HCT116 (cell line): ENCODE data around the gene MIA3. TPM values are rescaled to one million over a fixed set of nuclear protein-coding genes. Genes with fewer than 3 reads are reported as not detected.

Experiments used
- ATAC-seq: fragments of 200-7000 bp; cut with Tn5 transposase; 2 replicates; pipeline ENCODE4 v1.9.1; 2020; ENCODE audit warnings: mild to moderate bottlenecking, moderate library complexity
- BruUV-seq: library from RNA; stranded (reverse); fragments of 400-500 nt; replicated peaks from 2 replicates; lab custom pipeline; 2021; lab: Mats Ljungman, UMichigan
- CTCF ChIA-PET: fragments of 300-600 bp; sonication (Branson Sonifier 250); formaldehyde crosslinking; loops from one replicate; lab custom pipeline; 2021; ENCODE audit warnings: antibody characterized with exemption; lab: Charles Lee
- POLR2A ChIA-PET: fragments of 300-600, 350-600 bp; sonication (Branson Sonifier 250); formaldehyde crosslinking; loops from one replicate; lab custom pipeline; 2021; ENCODE audit warnings: antibody characterized with exemption; lab: Charles Lee
- RAD21 ChIA-PET, 2 experiments: fragments of 300-600 bp; sonication (Branson Sonifier 250); formaldehyde crosslinking; loops; one replicate each; lab custom pipeline; 2023; ENCODE audit warnings: low total read pairs in 2 of 2; ENCODE audit not compliant: uncharacterized antibody in 2 of 2, unreplicated experiment in 2 of 2, low non-redundant PET in 1 of 2; lab: Charles Lee
- DNase-seq: peaks from one replicate; pipeline ENCODE4 v3.0.0-alpha.2; 2010; ENCODE audit warnings: low read depth, low spot score
- H2AFZ ChIP-seq: fragments of 200-600 bp; shearing (Covaris generic), sonication (generic); 2 replicates; pipeline ENCODE4 v1.6.1; 2017; ENCODE audit warnings: low read depth, mixed run types, mixed read lengths, antibody characterized with exemption, low read length; ENCODE audit not compliant: poor library complexity, severe bottlenecking
- H3K27ac ChIP-seq: 2 replicates; pipeline ENCODE4 v1.5.1; 2012; ENCODE audit warnings: low read depth, low read length
- H3K27me3 ChIP-seq: fragments of 200-600 bp; sonication (generic); 2 replicates; pipeline ENCODE4 v1.6.1; 2016; ENCODE audit warnings: mixed run types, low read length, mixed read lengths; ENCODE audit not compliant: insufficient read depth
- H3K36me3 ChIP-seq, 2 experiments: fragments of 200-500 bp in 1 of 2; fragments of 200-600 bp in 1 of 2; sonication (Bioruptor generic) in 1 of 2; sonication (generic) in 1 of 2; 2 replicates each; pipeline versions ENCODE4 v1.5.1 to v1.6.1; 2014 to 2016; ENCODE audit warnings: low read length in 2 of 2, inconsistent platforms in 1 of 2, mixed read lengths in 1 of 2, mixed run types in 1 of 2; ENCODE audit not compliant: insufficient read depth in 2 of 2, control insufficient read depth in 1 of 2
- H3K4me1 ChIP-seq, 2 experiments: fragments of 200-600 bp in 1 of 2; sonication (generic) in 1 of 2; 2 replicates each; pipeline versions ENCODE4 v1.5.1 to v1.6.1; 2012 to 2017; ENCODE audit warnings: low read length in 2 of 2, inconsistent platforms in 1 of 2, mild to moderate bottlenecking in 1 of 2, mixed read lengths in 1 of 2, mixed run types in 1 of 2, moderate library complexity in 1 of 2; ENCODE audit not compliant: insufficient read depth in 2 of 2, control insufficient read depth in 1 of 2
- H3K4me2 ChIP-seq: fragments of 200-600 bp; sonication (generic); 2 replicates; pipeline ENCODE4 v1.6.1; 2017; ENCODE audit warnings: mixed run types, low read length, mixed read lengths
- H3K4me3 ChIP-seq, 2 experiments: fragments of 200-600 bp in 1 of 2; sonication (generic) in 1 of 2; replicated peaks in 1 of 2; 2 replicates each; pipeline ENCODE4 v1.5.1; 2011 to 2016; ENCODE audit warnings: low read length in 2 of 2, control low read depth in 1 of 2, low read depth in 1 of 2, mild to moderate bottlenecking in 1 of 2, mixed read lengths in 1 of 2, mixed run types in 1 of 2
- H3K79me2 ChIP-seq: fragments of 200-600 bp; sonication (generic); 2 replicates; pipeline ENCODE4 v1.6.1; 2017; ENCODE audit warnings: mild to moderate bottlenecking, mixed run types, low read length, moderate library complexity, mixed read lengths; ENCODE audit not compliant: insufficient read depth
- H3K9ac ChIP-seq: fragments of 200-600 bp; sonication (generic); 2 replicates; pipeline ENCODE4 v1.6.1; 2016; ENCODE audit warnings: low read length, mixed read lengths
- H3K9me2 ChIP-seq: fragments of 200-600 bp; sonication (generic), shearing (Covaris generic); 2 replicates; pipeline ENCODE4 v1.6.1; 2017; ENCODE audit warnings: mixed run types, mild to moderate bottlenecking, moderate library complexity; ENCODE audit not compliant: insufficient read depth
- H3K9me3 ChIP-seq, 2 experiments: fragments of 200-500 bp in 1 of 2; fragments of 200-600 bp in 1 of 2; sonication (Bioruptor generic) in 1 of 2; sonication (generic) in 1 of 2; 2 replicates each; pipeline ENCODE4 v1.6.1; 2014 to 2017; ENCODE audit warnings: low read length in 2 of 2, mixed read lengths in 2 of 2, inconsistent platforms in 1 of 2, low read depth in 1 of 2, mild to moderate bottlenecking in 1 of 2, mixed run types in 1 of 2, moderate library complexity in 1 of 2; ENCODE audit not compliant: control insufficient read depth in 1 of 2, insufficient read depth in 1 of 2
- H4K20me1 ChIP-seq: fragments of 200-600 bp; sonication (generic), shearing (Covaris generic); 2 replicates; pipeline ENCODE4 v1.6.1; 2017; ENCODE audit warnings: mixed run types, mild to moderate bottlenecking, moderate library complexity; ENCODE audit not compliant: insufficient read depth
- ATF3 ChIP-seq: IDR thresholded peaks from 2 replicates; pipeline ENCODE4 v1.6.1; 2012
- CBX3 ChIP-seq: IDR thresholded peaks from 2 replicates; pipeline ENCODE4 v1.6.1; 2012; ENCODE audit warnings: low read depth
- CEBPB ChIP-seq: IDR thresholded peaks from 2 replicates; pipeline ENCODE4 v1.6.1; 2012; ENCODE audit warnings: low read depth
- CTCF ChIP-seq, 3 experiments: fragments of 200-600 bp in 1 of 3; sonication (generic) in 1 of 3; IDR thresholded peaks in 2 of 3; conservative IDR thresholded peaks in 1 of 3; 2 replicates each; pipeline ENCODE4 v1.5.1; 2012 to 2017; ENCODE audit warnings: low read depth in 2 of 3, low read length in 2 of 3, antibody characterized with exemption in 1 of 3, borderline replicate concordance in 1 of 3, control low read depth in 1 of 3, mild to moderate bottlenecking in 1 of 3, mixed read lengths in 1 of 3, mixed run types in 1 of 3, moderate library complexity in 1 of 3; ENCODE audit not compliant: insufficient read depth in 1 of 3
- ELF1 ChIP-seq: IDR thresholded peaks from 2 replicates; pipeline ENCODE4 v1.6.1; 2012; ENCODE audit warnings: low read depth, borderline replicate concordance
- EZH2phosphoT487 ChIP-seq: fragments of 200-600 bp; IDR thresholded peaks from 2 replicates; pipeline ENCODE4 v1.6.1; 2018; ENCODE audit warnings: antibody characterized with exemption, borderline replicate concordance
- FOSL1 ChIP-seq: IDR thresholded peaks from 2 replicates; pipeline ENCODE4 v1.6.1; 2012; ENCODE audit warnings: low read depth
- JUND ChIP-seq: IDR thresholded peaks from 2 replicates; pipeline ENCODE4 v1.6.1; 2012
- POLR2A ChIP-seq: IDR thresholded peaks from 2 replicates; pipeline ENCODE4 v1.7.0; 2011; ENCODE audit warnings: borderline replicate concordance; ENCODE audit not compliant: insufficient read depth, insufficient read length; ENCODE audit errors: extremely low read depth
- POLR2AphosphoS5 ChIP-seq: IDR thresholded peaks from 2 replicates; pipeline ENCODE4 v1.6.1; 2011; ENCODE audit warnings: mild to moderate bottlenecking, low read depth, low read length, moderate library complexity
- REST ChIP-seq: IDR thresholded peaks from 2 replicates; pipeline ENCODE4 v1.6.1; 2012; ENCODE audit warnings: low read depth
- SIN3A ChIP-seq: IDR thresholded peaks from 2 replicates; pipeline ENCODE4 v1.6.1; 2012; ENCODE audit warnings: low read depth
- SRF ChIP-seq: IDR thresholded peaks from 2 replicates; pipeline ENCODE4 v1.6.1; 2012; ENCODE audit warnings: low read depth
- TCF7L2 ChIP-seq: IDR thresholded peaks from 2 replicates; pipeline ENCODE4 v1.7.0; 2011; ENCODE audit warnings: borderline replicate concordance, inconsistent platforms; ENCODE audit not compliant: insufficient read depth, insufficient read length; ENCODE audit errors: extremely low read depth
- YY1 ChIP-seq: IDR thresholded peaks from 2 replicates; pipeline ENCODE4 v1.6.1; 2011; ENCODE audit warnings: low read length, low read depth, moderate library complexity, mild to moderate bottlenecking; ENCODE audit not compliant: insufficient replicate concordance; ENCODE audit errors: extremely low read depth
- ZBTB33 ChIP-seq: IDR thresholded peaks from 2 replicates; pipeline ENCODE4 v1.6.1; 2011; ENCODE audit warnings: mild to moderate bottlenecking, low read length, moderate library complexity; ENCODE audit not compliant: insufficient replicate concordance; ENCODE audit errors: extremely low read depth
- ZFX ChIP-seq: fragments of 450-650 bp; IDR thresholded peaks from 2 replicates; pipeline ENCODE4 v1.6.1; 2017
- ZNF274 ChIP-seq: fragments of 200-500 bp; sonication (Bioruptor generic); IDR thresholded peaks from 2 replicates; pipeline ENCODE4 v1.6.1; 2014; ENCODE audit warnings: mild to moderate bottlenecking, low read depth, low read length, inconsistent platforms
- intact Hi-C: fragments of 100-400 bp; cut with micrococcal nuclease; formaldehyde crosslinking; loops from 2 replicates; pipeline ENCODE4 v1.10.0; 2022
- total RNA-seq: library from RNA; stranded (reverse); gene quantifications from one replicate; pipeline ENCODE4 v1.2.1, GENCODE V29; 2021; ENCODE audit not compliant: unreplicated experiment

MIA3 gene
- total RNA-seq, 1 experiment from 2014 or later, result 62.7 TPM

- H3K79me2 ChIP-seq, result peaks cover 14% of the 10 kb centered on the region
- H3K27ac ChIP-seq, result peak overlapping the region; percentile 82
- ChIA-PET POLR2A (interaction anchor here (0.8 to 1.5 kb wide), 2 partner anchors 13 to 69 kb away, joined by 3 read pairs; no protein-coding TSS in a partner anchor), RAD21 (no interaction called here), CTCF (interaction anchor here (1.9 to 3.8 kb wide), 2 partner anchors 10 to 179 kb away, joined by 7 to 20 read pairs; no protein-coding TSS in a partner anchor)
- H3K4me2 ChIP-seq, result peak overlapping the region; percentile 88
- H3K4me1 ChIP-seq, result peaks cover 2 to 13% of the 10 kb centered on the region in 2 experiments; a peak in 2 of 4 replicates
- BruUV-seq, result no TSS peak
- H3K27me3 ChIP-seq, result no peaks in the 10 kb centered on the region
- DNase-seq (peak; percentile 98), ATAC-seq (peak; percentile 93)
- intact Hi-C loops, result loop anchor here (1.0 to 5.0 kb wide), 2 partner anchors 26 to 68 kb away; partner anchors contain the start of genes AIDA, BROX and MIA3
- H3K9me2 ChIP-seq, result no peaks in the 10 kb centered on the region
- no peak overlapping the region for H2AFZ ChIP-seq
- no peaks in the 10 kb centered on the region for H4K20me1 ChIP-seq
- peaks cover 2 to 3% of the 10 kb centered on the region in 2 experiments; a peak in 1 of 4 replicates for H3K36me3 ChIP-seq
- H3K9ac ChIP-seq, result peak overlapping the region; percentile 82
- peak overlapping the region; percentile 84 to 96 for H3K4me3 ChIP-seq
- H3K9me3 ChIP-seq, result no peaks in the 10 kb centered on the region
- TF ChIP-seq YY1 (no peak), CEBPB (0 out of 2 replicates have a peak, but pooled peaks have one; percentile 9), CBX3 (peak; percentile 91; the same call in 1 of the 2 replicates), EZH2phosphoT487 (no peak), SRF (peak; percentile 98), ATF3 (no peak), ZBTB33 (no peak), SIN3A (peak; percentile 98), ELF1 (peak; percentile 91), CTCF (IDR thresholded peaks at IDR 0.05 in 2 of 3, conservative IDR thresholded peaks at IDR 0.05 in 1 of 3; ENCODE audit: borderline replicate concordance in 1 of 3, insufficient read depth in 1 of 3, low read depth in 2 of 3, low read length in 2 of 3) (no peak), REST (no peak), POLR2A (no peak), POLR2AphosphoS5 (peak; percentile 86), ZNF274 (no peak), JUND (peak; percentile 85), ZFX (peak; percentile 46; the same call in 1 of the 2 replicates), TCF7L2 (peak; percentile 100), FOSL1 (no peak)
Observed at GRCh38 chr1:222643938-222644635, 26.2 kb downstream of the MIA3 start.
